PC-3 (cell line): ENCODE results near the gene MMP21.

Experiments used
- CTCF ChIP-seq: fragments of 300-600 bp; sonication (generic); conservative IDR thresholded peaks from 2 replicates; pipeline ENCODE4 v1.5.1; 2017; ENCODE audit warnings: antibody characterized with exemption, low read depth, mild to moderate bottlenecking, low read length
- EZH2 ChIP-seq: fragments of 300-600 bp; sonication (generic); IDR thresholded peaks from one replicate; pipeline ENCODE4 v1.6.1; 2017; ENCODE audit warnings: antibody characterized with exemption, mild to moderate bottlenecking, low read length; ENCODE audit not compliant: unreplicated experiment
- EZH2phosphoT487 ChIP-seq: fragments of 300-600 bp; sonication (generic); IDR thresholded peaks from 2 replicates; pipeline ENCODE4 v1.6.1; 2018; ENCODE audit warnings: mild to moderate bottlenecking, antibody characterized with exemption, low read length, borderline replicate concordance

GRCh38 chr10:125777806-125778205, 2.2 kb upstream of the MMP21 start:
- TF ChIP-seq CTCF, result no peak
- no peak for TF ChIP-seq EZH2
- no peak for TF ChIP-seq EZH2phosphoT487
